ENCODE results near the gene ZAP70.
A peak's percentile ranks its signal among the peaks of the same experiment; 100 is the strongest.

The ZAP70 gene

GRCh38 chr2:97755491-97755890 lies 42.1 kb downstream of the ZAP70 start:
- DNase-seq = no peak

GRCh38 chr2:97757062-97757461 lies 43.7 kb downstream of the ZAP70 start:
- DNase-seq = no peak

DNA sequence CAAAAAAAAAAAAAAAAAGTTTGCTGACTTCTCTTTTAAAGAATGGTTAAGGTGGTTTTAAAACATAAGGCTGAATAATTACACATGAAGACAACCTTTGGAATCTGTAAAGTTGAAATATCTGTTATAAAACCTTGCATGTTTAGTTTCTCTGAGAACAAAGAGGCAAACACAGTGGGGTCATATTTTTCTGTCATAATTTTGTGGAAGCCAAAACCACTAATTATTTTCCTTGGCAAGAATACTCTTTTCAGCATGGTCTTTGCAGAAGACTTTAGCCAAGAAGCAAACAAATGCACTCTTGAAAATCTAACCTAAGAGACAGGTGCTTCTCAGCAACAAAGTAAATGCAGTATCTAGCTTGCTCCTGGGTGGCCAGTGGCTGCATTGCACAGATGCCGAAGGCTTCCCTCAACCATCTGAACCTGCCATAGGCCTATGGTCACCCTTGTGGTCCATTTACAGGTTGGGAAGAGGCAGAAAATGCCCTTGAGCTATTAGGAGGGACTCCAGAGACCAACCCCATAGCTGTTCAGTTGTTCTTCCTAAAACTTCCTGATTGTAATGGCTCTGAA lies 44.8 kb downstream of the ZAP70 start:
- DNase-seq = no peak

- no peak for DNase-seq
Measured at GRCh38 chr2:97759727-97760407, 46.5 kb downstream of the ZAP70 start.

DNA sequence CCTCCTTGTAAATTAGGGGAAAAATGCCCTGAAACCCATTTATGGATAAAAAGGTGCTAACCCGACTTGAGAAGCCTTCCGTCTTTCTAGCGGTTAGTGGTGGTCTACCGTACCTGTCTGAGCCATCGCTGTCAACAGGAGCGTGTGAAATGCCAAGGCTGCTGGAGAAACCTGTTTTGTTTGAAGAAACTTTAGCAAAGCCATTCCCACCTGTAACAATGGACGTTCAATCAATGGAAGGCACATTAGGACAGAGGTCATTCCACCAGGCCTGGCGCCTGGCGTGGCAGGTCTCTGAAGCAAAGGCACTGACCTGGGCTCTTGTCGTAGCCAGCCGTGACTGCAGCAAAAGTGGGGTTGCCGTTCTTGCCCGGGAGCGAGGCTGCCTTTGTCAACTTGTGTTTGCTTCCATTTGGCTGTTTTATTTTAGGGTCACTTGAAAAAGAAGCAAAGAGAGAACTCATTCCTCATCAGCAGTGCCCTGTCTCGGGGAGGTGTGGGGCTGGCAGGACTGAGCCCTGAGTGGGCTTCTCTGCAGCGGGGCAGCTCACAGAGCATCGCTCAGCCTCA lies 47.2 kb downstream of the ZAP70 start:
- no peak for DNase-seq

DNA sequence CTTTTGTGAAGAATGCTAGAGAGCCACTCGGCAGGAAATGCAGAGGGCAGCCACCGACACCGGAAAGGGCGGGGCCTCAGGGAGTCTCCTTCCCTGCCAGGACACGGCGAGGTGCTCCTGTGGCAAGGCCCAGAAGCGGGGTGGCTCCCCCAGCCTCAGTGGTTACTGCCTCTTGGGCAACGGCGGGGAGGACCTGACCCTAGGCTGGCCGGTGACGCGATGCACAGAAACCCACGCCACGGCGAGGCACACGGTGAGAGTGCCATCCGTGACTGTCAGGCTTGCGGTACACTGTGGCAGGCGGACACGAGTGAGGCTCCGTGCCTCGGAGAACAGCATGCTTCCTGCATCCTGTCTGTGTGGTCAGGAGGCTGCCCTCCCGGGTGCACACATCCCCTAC lies 47.8 kb downstream of the ZAP70 start:
- no peak for DNase-seq

DNA sequence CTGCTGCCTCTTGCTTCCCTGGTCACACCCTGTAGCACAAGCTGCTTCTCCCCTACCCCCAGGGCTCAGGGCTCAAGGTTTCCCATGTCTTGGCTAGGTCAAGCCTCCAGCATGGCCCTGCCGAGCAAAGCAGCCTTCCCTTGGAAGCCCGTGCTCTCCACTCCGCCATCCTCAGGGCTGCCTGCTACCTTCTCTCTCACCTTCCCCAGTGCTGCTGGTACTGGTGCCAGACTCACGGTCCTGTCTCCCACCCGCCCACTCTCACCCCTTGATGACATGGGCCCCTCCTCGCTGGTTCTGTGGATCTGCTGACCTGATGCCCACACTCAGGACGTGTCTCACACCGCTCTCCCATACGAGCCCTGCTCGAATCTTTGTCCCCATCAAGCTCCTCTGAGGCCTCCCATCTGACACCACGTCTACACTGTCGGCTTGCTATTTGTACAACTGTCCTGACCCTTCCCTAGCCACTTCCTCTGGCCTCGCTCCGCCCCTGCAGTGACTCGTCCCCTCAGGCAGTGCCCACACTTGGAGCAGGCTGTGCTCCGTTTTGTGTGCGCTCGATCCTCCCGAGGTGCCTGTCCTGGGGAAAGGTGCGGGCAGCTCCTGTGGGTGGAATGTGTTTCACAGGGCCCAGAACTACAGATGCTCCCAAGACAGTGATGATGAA lies 49.9 kb downstream of the ZAP70 start:
- DNase-seq = no peak

DNA sequence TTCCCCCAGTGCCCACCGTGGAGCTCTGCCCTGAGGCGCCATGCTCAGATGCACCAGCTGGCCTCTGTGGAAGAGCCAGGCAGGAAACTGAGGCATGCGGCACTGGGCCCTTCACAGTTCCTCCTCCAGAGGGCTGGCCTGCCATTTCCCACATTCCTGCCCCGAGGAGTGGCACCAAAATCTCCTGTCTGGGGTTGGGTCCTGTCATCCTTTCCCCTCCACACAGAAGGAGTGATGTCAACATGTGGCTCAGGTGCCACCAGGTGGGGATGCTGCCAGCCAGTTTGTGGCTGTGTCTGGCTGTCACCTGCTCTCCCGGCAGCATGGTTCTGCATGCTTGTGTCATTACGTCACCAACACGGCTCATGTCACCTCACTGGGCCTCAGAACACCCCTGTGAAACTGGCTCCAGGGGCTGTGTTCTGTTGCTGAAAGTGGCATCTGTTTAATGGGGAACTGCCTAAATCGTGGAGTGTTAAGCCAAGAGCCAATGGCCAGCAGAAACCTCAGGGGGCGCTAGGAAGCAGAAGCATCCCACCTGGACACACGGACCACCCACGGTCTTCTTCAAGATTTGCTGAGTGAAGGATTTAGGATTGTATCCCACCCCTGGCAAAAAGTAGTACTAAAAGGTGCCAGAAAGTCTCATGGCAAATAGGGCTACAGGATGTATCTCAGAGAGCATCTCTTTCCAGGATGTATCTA lies 51.3 kb downstream of the ZAP70 start:
- DNase-seq = no peak

- peak; percentile 33 for DNase-seq
Measured at GRCh38 chr2:97765933-97766332, 52.6 kb downstream of the ZAP70 start.

DNA sequence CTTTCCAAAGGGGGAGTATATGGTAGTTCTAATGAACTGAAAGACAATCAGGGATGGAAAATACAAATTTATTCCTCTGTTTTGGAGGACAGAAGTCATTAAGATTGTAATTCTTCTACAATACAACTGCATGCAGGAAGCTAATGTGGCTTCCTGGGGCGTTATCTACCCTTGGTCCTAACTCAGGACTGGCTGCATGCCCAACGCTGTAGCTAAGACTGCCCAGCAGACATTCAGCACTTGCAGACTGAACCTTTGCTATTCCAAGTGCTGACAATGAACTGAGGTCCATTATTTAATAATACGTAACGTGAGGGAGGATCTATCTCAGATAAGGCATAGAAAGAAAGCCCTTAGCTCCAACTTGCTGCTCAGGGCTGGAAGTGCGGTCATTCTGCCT lies 53.2 kb downstream of the ZAP70 start:
- no peak for DNase-seq

- no peak for DNase-seq
Measured at GRCh38 chr2:97769308-97769707, 55.9 kb downstream of the ZAP70 start.

GRCh38 chr2:97769711-97770110 lies 56.3 kb downstream of the ZAP70 start:
- DNase-seq = no peak

GRCh38 chr2:97770445-97770844 lies 57.1 kb downstream of the ZAP70 start:
- DNase-seq = no peak

- no peak for DNase-seq
Measured at GRCh38 chr2:97774425-97774824, 61.0 kb downstream of the ZAP70 start.

- DNase-seq = no peak
Measured at GRCh38 chr2:97775074-97775473, 61.7 kb downstream of the ZAP70 start.

DNA sequence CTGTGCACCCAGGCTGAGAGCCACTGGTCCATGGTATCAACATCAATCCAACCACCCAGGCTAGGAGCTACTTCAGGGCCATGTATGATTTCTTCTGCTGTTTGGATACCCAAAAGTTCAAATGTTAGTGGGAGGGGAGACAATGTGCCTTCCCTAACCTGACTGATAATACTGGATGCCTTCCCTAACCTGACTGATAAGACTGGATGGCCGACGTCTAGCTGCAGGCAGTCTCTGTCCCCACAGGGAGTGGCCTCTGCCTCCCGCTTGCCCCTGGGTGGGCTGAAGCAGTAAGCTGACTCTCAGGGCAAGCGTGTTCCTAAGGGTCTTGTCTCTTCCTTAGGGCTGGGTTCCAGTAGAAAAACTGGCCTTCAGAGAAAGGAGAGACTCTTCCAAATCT lies 65.8 kb downstream of the ZAP70 start:
- no peak for DNase-seq

GRCh38 chr2:97781981-97782380 lies 68.6 kb downstream of the ZAP70 start:
- DNase-seq = no peak

DNA sequence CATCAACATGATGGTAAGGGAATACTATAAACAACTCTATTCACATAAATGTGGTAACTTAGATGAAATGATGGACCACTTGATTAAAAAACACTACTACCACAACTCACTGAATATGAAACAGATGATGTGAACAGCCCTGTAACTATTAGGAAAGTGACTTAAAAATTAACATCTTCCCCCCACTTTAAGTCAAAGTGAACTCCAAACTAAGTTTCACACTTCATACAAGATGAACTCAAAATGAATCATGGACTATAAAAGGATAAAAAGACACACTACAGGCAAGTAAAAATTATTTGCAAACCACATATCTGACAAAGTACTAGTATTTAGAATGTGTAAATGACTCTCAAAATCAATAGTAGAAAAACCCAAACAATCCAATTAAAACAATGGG lies 71.6 kb downstream of the ZAP70 start:
- DNase-seq = no peak

DNA sequence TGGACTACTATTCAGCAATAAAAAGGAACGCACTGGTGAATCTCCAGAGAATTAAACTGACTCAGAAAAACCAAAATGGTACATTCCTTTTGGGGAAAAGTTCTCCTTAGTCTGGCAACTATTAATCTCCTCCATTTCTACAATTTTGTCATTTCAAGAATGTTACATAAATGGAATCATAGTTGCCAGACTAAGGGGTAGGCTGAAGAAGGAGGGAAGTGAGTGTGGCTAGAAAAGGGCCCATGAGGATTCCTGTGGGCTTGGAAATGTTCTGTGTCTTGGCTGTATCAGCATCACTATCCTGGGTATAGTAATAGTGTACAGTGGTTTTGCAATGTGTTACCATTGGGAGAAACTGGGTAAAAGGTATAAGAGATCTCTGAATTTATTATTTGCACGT lies 72.4 kb downstream of the ZAP70 start:
- DNase-seq = no peak

DNA sequence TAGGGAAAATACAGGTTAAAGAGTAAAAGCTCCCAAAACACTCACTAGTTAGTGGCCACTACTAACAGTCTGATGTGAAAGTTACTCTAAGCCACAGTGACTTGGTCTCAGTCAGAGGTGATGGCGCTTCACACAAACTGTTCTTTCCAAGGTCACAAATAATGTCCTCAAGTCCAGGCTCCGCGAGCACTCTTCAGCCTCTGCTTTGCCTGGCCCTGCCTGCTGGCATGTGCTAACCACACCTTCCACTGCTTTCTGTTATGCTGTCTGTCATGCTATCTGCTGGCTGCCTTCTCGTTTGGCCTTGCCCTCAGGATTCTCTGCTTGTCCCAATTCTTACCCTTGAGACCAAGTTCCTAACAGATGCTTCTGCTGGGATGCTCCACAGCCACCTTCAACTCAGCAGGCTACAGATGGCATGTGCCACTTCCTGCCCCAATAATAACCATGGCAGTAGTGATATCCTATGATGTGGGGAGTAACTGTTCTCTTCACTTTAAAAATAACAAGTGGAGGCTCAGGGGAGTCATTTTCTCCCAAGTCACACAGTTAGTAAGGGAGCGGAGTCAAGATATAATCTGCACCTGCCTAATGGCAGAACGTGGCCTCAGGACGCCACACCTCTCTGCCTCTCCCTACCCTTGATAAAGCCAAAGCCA lies 75.7 kb downstream of the ZAP70 start:
- no peak for DNase-seq

Data from kidney glomerular epithelial cell (primary cell).